Measurements from ENCODE around the gene PRX. TPM values are rescaled to one million over a fixed set of nuclear protein-coding genes. Genes with fewer than 3 reads are reported as not detected.

Gene PRX
- total and polyA plus RNA-seq, 9 of the 15 experiments (the other 6 are each of a cell fraction or from before 2014, with no cell fraction given), result 0.65 to 3.5 (median 1.7) TPM; not detected in 2

DNA sequence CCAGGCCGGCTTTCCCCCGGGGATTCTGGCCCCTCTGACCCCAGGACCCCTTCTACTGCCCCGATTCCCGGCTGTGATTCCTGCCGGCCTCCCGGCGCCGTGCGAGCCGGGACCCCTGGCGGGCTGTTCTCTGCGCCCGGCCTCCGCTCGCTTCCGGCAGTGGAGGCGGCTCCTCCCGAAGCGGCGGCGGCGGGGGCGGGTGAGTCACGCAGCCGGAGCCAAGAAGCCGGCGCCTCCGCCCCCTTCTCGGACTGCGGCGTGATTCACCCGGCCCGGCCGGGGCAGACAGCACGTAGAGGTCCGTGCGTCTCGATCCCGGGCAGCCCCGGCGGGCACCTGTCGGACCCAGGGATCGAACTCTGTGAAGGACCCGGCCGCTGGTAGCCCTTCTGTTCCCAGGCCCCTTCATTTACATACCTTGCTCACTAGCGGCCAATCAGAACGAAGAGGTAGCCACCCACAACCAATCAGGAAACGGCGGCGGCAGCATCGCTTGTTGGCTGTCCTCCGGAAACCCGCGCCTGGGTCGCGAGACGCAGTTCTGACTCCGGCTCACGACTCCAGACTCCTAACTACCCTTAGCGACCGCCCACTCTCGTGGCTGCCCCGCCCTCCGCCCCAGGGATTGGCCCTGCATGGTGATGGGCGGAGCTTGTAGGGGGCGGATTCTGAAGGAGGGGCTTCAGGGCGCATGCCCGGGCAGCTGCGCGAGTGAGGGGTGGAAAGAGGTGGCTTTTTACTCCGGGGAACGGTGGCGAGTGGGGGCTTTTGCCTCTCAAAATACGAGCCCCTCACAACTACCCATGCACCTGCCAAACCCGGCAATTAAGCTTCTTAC lies 12.5 kb upstream of the PRX start, which contains the start of gene SERTAD1 (continued):
- TF ChIP-seq, protein P1, sequence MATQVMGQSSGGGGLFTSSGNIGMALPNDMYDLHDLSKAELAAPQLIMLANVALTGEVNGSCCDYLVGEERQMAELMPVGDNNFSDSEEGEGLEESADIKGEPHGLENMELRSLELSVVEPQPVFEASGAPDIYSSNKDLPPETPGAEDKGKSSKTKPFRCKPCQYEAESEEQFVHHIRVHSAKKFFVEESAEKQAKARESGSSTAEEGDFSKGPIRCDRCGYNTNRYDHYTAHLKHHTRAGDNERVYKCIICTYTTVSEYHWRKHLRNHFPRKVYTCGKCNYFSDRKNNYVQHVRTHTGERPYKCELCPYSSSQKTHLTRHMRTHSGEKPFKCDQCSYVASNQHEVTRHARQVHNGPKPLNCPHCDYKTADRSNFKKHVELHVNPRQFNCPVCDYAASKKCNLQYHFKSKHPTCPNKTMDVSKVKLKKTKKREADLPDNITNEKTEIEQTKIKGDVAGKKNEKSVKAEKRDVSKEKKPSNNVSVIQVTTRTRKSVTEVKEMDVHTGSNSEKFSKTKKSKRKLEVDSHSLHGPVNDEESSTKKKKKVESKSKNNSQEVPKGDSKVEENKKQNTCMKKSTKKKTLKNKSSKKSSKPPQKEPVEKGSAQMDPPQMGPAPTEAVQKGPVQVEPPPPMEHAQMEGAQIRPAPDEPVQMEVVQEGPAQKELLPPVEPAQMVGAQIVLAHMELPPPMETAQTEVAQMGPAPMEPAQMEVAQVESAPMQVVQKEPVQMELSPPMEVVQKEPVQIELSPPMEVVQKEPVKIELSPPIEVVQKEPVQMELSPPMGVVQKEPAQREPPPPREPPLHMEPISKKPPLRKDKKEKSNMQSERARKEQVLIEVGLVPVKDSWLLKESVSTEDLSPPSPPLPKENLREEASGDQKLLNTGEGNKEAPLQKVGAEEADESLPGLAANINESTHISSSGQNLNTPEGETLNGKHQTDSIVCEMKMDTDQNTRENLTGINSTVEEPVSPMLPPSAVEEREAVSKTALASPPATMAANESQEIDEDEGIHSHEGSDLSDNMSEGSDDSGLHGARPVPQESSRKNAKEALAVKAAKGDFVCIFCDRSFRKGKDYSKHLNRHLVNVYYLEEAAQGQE (IDR thresholded peaks at IDR 0.05; ENCODE audit: borderline replicate concordance), result peak; percentile 30; the same call in 1 of the 2 replicates
- TF ChIP-seq, protein P1 (CRISPR knock-in tag; IDR thresholded peaks at IDR 0.05; ENCODE audit: low read depth), result 0 out of 2 replicates have a peak, but pooled peaks have one; percentile 41
- TF ChIP-seq RBM17 (IDR thresholded peaks at IDR 0.05; ENCODE audit: borderline replicate concordance, low read depth, low read length) (no peak), TFAM (CRISPR knock-in tag; conservative IDR thresholded peaks at IDR 0.05) (no peak), CHD1 (IDR thresholded peaks at IDR 0.05; ENCODE audit: low read length) (no peak), ZNF224 (CRISPR knock-in tag; IDR thresholded peaks at IDR 0.05) (0 out of 2 replicates have a peak, but pooled peaks have one; percentile 15)
- TF ChIP-seq, protein P2, sequence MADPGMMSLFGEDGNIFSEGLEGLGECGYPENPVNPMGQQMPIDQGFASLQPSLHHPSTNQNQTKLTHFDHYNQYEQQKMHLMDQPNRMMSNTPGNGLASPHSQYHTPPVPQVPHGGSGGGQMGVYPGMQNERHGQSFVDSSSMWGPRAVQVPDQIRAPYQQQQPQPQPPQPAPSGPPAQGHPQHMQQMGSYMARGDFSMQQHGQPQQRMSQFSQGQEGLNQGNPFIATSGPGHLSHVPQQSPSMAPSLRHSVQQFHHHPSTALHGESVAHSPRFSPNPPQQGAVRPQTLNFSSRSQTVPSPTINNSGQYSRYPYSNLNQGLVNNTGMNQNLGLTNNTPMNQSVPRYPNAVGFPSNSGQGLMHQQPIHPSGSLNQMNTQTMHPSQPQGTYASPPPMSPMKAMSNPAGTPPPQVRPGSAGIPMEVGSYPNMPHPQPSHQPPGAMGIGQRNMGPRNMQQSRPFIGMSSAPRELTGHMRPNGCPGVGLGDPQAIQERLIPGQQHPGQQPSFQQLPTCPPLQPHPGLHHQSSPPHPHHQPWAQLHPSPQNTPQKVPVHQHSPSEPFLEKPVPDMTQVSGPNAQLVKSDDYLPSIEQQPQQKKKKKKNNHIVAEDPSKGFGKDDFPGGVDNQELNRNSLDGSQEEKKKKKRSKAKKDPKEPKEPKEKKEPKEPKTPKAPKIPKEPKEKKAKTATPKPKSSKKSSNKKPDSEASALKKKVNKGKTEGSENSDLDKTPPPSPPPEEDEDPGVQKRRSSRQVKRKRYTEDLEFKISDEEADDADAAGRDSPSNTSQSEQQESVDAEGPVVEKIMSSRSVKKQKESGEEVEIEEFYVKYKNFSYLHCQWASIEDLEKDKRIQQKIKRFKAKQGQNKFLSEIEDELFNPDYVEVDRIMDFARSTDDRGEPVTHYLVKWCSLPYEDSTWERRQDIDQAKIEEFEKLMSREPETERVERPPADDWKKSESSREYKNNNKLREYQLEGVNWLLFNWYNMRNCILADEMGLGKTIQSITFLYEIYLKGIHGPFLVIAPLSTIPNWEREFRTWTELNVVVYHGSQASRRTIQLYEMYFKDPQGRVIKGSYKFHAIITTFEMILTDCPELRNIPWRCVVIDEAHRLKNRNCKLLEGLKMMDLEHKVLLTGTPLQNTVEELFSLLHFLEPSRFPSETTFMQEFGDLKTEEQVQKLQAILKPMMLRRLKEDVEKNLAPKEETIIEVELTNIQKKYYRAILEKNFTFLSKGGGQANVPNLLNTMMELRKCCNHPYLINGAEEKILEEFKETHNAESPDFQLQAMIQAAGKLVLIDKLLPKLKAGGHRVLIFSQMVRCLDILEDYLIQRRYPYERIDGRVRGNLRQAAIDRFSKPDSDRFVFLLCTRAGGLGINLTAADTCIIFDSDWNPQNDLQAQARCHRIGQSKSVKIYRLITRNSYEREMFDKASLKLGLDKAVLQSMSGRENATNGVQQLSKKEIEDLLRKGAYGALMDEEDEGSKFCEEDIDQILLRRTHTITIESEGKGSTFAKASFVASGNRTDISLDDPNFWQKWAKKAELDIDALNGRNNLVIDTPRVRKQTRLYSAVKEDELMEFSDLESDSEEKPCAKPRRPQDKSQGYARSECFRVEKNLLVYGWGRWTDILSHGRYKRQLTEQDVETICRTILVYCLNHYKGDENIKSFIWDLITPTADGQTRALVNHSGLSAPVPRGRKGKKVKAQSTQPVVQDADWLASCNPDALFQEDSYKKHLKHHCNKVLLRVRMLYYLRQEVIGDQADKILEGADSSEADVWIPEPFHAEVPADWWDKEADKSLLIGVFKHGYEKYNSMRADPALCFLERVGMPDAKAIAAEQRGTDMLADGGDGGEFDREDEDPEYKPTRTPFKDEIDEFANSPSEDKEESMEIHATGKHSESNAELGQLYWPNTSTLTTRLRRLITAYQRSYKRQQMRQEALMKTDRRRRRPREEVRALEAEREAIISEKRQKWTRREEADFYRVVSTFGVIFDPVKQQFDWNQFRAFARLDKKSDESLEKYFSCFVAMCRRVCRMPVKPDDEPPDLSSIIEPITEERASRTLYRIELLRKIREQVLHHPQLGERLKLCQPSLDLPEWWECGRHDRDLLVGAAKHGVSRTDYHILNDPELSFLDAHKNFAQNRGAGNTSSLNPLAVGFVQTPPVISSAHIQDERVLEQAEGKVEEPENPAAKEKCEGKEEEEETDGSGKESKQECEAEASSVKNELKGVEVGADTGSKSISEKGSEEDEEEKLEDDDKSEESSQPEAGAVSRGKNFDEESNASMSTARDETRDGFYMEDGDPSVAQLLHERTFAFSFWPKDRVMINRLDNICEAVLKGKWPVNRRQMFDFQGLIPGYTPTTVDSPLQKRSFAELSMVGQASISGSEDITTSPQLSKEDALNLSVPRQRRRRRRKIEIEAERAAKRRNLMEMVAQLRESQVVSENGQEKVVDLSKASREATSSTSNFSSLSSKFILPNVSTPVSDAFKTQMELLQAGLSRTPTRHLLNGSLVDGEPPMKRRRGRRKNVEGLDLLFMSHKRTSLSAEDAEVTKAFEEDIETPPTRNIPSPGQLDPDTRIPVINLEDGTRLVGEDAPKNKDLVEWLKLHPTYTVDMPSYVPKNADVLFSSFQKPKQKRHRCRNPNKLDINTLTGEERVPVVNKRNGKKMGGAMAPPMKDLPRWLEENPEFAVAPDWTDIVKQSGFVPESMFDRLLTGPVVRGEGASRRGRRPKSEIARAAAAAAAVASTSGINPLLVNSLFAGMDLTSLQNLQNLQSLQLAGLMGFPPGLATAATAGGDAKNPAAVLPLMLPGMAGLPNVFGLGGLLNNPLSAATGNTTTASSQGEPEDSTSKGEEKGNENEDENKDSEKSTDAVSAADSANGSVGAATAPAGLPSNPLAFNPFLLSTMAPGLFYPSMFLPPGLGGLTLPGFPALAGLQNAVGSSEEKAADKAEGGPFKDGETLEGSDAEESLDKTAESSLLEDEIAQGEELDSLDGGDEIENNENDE (IDR thresholded peaks at IDR 0.05; ENCODE audit: low read depth, low read length), result no peak
